GM18858 (cell line): ENCODE measurements around the gene SUSD1.

Source experiments
- ATAC-seq: cut with Tn5 transposase; IDR thresholded peaks from one replicate; pipeline ENCODE4 v1.9.1; 2021; ENCODE audit not compliant: unreplicated experiment

Gene SUSD1

DNA sequence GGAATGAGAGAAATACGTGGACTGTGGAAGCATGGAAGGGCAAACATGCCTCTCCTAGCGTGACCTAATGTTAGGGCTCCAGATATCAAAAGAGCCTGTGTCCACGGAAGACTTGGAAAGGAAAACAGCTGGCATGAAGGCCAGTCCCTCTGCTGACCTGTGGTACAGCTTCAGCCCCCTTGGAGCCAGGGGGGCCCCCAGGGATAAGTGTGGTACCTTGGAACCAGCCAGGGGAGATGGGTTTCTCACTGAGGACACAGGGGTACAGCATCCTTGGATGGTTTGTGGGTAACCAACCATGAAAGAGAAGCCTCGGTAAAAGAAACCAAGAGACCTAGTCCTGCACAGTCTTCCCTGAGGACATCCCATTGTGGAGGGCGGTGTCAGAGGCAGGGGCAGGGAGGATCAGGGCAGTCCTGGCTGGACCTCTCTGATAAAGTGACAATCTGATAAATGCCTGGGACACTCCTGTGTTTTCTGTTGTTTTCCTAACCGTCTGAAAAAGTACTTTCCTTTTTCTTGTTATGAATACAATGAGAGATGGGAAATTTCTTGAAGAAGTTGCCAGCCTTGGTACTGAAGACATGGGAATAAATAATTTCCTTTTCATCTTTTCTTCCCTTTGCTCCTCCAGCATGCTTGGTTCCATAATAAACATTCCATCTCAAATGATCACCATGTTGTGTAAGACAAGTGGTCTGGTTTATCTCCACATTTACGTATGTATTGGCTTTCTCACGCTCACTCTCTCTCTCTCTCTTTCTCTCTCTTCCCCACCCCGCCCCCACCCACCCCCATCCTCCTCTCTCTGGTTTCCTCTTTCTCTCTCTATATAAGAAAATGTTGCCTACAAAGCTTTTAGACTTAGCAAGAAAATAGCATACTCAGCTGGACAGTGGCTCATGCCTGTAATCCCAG is 102.1 kb downstream of the SUSD1 start:
- ATAC-seq = no peak

DNA sequence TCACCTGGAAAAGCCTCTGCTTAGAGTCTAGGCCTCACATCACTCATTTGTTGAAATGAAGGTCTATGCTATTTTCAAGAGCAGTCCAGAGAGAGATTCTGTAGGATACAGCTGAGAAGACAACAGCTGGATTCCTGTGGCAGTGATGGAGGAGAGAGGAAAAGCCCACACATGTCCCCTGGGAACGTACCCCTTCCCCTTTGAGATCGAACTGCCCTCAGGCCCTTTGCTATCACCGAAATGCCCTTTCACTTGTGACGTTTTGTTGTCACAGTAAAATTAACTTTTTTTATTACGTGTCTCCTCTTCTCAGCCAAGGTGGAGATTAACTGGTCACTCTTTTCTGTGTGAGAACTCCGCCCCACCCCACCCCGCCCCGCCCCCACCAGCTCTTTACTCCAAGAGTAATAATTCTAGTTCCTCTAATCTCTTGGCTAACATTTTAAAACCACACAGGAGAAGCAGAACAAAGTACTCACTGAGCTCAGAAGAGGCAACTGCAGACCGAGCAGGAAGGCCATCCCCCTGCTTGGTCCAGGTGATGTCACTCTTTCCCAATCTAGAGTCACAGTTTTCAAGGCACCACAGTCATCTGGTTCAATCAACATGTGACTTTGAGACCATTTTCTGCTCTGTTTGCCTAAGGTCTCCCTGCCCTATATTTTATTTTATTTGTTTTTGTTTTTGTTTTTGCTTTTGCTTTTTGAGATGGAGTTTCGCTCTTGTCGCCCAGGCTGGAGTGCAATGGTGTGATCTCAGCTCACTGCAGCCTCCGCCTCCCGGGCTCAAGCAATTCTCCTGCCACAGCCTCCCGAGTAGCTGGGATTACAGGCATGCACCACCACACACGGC is 105.6 kb downstream of the SUSD1 start:
- ATAC-seq = peak; percentile 42

DNA sequence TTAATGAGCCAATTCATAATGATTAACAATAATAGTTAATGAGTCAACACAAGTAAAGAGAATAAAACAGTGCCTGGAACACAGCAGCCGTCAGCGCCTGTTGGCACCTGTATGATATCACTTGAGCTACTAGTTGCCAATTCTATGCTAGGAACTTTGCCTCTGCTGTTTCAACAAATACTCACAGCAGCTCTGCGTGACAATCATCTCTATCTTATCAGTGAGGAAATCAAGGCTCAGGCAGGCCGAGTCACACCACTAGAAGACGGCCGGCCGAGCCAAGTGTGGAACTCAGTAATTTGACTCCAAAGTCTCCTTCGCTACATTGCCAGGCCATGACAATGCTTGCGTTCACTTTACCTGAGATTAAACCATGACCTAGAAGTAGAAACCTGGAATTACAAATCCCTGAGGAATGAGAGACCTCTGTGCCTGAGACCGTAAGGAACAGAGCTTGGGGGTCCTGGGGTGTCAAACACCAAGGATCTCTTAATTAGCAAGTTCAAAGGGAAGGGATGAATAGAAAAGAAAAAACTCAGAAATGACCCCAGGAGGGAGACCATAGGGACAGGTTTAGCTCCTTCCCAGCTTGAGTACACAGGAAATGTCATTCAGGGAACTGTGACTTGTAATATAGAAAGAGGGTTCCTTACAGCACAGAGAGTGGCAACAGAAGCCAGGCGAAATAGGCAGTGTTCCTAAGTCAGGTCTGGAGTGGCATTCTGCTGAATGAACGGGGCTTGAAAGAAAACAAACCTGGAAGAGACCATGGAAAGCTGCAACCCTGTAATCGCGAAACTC is 109.1 kb downstream of the SUSD1 start:
- ATAC-seq = no peak

DNA sequence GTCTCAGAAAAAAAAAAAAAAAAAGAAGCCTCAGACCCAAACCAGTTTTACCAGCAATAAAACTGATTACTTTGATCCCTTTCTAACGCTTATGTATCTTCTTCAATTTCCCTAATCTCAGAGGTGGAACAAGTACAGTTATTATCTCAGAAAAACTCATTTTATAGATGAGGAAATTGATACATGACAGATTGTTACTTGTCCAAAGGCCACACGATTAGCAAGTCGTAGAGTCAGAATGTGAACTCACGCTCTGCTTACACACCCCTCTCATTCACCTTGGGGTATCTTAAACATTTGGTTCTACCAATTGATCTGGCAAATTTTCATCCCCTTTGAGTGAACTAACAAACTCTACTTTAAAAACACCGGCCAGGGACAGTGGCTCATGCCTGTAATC is 110.2 kb downstream of the SUSD1 start:
- no peak for ATAC-seq

DNA sequence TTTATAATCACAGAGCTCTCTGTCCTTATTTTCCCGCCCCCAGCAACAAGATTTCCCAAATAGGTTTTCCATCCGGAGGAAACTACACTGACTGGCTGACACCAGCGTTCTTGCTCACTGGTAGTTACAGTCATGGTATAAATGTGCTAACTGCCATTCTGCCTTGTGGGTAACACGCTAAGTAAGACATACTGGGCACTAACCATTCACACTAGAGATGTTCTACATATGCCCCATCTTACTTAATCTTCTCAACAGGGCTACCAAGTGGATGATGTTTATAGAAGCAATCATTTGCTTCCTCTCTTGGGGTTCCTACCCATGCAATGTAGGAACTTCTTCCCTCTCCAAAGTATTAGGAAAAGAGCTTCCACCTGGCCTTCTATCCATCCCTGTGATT is 111.5 kb downstream of the SUSD1 start:
- ATAC-seq = no peak

DNA sequence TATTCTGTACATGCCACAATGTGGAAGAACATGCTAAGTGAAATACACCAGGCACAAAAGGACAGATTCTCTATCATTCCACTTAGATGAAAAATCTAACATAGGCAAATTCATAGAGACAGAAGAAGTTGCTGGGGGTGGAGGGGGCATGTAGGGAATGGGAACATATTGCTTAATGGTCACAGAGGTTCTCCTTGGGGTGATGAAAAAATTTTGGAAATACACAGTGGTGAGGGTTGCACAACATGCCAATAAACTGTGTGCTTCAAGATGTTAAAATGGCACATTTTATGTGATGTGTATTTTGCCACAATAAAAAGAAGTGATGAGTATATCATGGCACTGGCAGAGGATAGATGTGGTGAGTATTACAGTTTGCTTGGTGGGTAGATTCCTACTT is 111.9 kb downstream of the SUSD1 start:
- ATAC-seq = no peak

DNA sequence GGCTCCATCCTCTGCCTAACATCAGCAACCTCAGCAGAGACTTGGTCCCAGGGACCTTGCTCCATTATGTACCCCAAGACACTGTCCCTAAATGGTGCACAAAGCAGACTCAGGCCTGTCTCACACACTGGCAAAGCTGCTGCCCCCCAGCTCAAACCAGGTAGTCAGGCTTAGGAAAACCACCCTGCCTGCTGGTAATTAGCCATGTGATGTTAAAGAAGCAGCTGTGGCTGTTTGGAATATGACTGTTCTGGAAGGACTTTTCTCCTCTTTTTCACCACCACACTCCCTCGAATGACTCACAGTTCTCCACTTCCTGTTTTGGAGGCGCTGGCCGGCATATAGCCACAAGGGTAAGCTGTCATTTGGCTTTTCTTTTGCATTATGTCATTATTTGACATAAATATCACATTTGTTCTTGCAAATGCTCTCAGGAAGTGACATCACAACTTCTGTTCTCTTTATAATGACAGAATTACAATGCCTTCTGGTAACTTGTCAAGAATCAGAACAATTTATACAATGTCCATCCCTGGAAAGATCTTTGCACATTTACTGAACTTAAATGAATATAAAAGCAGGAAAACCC is 113.9 kb downstream of the SUSD1 start:
- peak; percentile 71 for ATAC-seq

DNA sequence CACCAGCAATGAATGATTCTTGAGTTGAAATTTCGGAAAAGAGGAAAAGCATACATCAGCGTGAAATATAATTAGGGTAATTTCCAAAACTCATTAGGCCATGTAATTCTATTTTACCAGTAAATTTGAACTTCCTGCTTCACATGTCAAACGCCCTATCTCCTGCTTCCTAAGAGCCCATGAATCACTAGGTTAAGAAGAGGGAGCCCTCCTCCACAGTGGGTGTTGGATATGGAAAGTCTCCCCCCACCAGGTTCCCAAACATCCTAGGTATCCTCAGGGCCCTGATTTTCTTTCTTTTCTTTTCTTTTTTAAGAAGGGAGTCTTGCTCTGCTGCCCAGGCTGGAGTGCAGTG is 115.2 kb downstream of the SUSD1 start:
- no peak for ATAC-seq

DNA sequence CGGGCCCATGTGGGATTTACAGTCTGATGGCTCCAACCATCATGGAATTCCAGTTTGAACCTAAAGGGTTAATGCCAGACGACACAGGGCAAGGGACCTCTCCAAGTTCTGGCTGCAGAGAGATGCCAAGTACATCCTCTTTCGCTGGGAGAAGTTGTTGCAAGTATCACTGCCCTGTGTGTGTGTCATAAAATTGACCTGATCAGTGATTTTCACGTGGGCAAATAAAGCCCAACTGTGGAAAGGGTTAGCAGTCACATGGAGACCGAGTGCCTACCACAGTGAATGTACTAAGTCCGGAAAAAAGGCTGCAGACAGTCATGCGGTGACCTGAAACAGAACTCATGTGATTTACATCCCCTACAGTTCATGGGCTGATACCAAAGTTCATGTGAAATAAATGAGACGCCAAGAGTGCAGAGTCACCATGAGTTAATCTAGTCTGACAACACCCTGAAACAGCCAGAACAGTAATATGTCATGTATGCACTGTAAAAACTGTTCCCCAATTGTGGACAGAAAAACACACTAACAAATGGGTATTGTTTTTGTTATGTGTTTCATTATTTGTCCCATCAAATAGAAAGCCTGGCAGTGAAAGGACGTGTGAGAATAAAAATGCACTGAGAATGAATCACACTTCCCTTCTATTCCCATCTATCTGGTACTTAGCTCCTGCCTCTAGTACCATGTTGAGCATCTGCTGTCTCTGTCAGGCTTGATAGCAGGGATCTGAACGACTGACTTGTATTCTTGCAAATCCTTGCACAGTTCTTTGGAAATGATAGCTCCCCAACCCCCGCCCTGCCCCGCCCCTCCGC is 115.7 kb downstream of the SUSD1 start:
- ATAC-seq = no peak

DNA sequence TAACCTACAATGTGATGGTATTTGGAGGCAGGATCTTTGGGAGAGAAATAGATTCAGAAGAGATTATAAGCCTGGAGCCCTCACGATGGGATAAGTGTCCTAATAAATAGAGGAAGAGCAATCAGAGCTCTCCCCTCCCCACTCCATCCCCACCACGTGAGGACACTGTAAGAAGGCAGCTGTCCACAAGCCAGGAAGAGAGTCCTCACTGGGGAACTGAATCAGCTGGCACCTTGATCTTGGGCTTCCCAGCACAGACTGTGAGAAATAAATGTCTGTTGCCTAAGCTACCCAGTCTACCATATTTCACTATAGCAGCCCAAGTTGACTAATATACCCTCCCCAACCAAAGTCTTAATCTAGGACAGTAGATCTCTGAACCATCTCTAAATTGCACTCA is 118.1 kb downstream of the SUSD1 start:
- ATAC-seq = no peak

DNA sequence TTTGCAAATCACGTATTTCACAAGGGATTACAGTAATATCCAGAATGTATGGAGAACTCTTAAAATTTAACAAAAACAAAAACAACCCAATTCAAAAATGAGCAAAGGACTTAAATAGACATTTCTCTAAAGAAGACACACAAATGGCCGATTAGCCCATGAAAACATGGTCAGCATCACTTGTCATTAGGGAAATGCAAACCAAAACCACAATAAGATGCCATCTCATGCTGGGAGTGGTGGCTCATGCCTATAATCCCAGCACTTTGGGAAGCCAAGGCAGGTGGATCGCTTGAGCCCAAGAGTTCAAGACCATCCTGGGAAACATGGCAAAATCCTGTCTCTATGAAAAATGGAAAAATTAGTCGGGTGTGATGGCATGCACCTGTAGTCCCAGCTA is 120.2 kb downstream of the SUSD1 start:
- ATAC-seq = no peak

DNA sequence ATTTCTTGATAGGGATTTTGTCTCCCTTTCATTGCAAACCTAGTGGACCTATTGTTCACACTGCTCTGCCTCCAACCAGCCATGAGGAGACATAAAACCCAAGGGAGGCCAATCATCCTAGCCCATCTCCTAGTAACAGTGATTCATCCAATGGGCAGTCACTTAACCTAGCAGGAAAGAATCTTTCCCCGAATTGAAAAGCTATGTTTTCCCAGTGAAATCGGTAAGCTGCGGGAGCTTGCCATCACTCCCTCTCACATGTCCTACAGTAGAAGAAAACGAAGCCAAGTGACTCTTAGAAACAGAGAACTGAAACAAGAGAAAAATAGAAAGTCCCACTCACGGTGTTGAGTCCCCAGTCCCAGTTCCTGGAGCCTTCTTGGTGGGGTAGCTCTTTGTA is 123.3 kb downstream of the SUSD1 start:
- no peak for ATAC-seq

DNA sequence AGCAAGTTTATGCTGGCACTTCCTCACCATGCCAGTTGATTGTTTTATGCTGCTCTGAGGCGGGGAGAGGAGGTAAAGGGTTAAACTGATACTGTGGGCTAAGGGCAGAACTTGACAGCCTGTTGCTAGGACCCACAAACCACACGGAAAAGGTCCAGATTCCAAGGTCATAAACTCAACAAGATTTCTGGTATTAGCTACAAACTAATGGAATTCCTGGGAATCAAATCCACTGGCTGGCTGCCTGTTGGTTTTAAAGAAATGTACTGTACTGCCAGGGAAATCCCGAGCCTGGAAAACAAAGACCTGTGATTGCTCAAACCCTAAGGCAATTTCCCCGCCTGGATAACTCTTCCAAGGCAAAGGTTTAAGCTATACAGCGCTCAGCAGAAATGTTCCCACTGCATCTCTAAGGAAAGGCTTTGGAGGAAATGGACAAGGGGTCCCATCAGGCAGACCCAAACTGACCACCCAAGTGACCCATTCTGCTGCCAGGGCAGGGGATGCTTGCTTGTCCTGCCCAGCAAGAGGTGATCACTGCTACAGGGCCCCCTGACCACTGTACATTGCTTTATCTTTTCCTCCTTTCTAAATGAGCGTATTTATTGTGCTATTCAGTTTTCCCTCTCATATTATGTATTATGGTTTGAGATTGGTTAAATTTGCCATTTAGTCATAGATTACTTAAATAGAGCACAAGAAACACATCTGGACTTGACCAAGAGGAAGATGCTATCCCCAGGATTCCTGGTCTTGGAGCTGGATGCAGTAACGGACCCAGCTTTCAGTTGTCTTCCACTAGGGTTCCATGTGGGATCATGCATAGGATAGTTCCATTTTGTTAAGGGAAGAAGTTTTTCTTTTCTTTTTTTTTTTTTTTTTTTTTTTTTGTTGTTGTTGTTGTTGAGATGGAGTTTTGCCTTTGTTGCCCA is 124.3 kb downstream of the SUSD1 start:
- ATAC-seq = no peak

DNA sequence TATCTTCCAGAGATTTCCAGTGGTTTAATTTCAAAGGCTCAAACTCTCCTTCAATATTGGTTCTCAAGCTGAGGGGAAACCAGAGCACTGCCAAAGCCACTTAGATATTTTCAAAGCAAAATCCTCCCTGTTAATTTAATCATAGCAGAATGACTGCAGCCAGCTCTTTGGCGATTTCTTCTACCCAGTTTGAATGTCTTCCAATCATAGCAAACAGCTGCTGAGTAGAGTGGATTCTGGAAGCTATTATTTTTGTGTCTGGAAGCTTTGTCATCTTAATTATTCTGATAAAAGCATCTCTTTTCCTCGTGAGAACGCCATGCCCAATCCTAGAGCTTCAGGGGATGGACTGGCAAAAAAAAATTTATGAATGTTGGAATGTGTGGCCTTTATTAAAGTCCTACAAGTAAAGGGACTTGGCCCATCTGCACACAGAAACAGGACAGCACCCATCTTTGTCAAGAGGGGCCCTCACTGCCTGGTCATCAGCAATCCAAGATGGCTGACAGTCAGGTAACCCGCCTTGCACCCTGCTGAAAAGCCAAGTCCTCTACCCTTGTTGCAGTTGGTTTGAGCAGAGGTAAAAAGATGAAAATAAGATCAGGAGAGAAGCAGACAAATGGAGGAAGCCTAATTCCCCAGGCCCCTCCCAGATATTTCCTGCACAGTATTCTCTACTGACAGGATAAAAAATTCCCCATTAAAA is 125.1 kb downstream of the SUSD1 start:
- ATAC-seq = no peak

DNA sequence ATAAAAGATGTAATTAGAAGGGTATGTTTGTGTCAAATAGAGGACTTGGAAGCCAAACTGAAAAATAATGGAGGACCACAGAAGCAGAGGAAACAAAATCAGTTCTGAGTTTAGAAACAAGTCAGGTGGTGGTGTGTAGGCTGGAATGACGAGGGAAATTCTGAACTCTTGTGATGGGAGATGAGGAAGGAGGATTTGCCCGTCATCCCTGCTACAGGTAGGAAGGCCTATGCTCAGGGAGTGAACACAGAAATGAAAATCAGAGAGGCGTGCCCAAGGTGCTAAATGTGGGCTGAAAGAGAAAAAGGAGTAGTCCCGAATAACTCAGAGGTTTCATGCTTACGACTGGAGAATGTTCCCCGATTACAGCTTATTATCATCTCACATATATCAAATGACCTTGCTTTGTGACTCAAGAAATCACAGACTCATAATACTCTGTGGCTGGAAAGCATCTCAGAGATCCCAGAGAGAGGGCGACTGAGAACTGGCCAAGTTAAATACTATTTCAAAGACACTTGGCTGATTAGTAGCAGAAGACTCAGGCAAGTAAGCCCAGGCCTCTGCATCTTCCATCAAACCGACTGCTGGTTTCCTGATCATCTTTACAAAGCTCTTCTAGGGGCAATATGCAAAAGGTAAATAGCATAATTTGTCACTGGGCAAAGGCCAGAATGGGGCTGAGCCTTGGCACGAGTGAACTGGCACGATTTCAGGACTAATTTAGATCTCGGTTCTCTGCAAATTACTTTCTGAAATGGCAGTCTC is 126.0 kb downstream of the SUSD1 start:
- ATAC-seq = no peak

DNA sequence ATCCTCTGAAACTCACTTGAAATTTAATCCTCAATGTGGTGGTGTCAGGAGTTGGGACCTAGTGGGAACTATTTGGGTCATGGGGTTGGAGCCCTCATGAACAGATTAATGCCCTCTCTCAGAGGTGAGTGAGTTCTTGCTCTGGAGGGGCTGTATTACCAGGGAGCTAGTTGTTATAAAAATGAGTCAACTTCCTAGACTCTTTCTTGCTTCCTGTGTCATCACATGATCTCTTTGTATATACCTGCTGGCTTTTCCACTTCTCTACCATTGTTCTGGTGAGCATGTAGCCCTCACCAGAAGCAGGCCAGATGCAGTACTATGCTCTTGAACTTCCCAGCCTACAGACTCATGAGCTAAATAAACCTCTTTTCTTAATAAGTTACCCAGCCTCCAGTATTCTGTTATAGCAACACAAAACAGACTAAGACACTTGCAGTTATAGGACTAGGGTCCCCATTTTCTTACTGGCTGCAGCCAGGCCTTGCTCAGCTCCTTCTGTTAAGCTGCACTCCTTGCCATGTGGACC is 127.5 kb downstream of the SUSD1 start:
- ATAC-seq = no peak

DNA sequence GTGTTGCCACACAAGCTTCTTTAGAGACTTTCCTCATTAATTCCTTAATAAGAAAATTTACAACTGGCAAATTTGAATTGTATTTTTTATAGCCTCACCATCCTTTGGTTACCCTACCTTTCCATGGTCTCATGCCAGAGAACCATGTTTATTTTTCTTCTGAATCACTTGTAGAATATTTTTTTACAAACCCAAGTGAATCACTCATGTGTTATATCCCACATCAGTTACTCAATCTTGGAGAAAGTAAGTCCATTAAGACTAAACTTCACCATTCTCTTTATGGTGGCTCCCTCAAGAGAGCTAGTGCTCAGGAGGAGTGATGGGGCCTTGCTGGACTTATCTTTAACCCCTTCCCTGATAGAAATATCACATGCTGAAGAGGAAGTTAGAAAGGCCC is 128.9 kb downstream of the SUSD1 start:
- no peak for ATAC-seq
